Umbilical cord (tissue), 2 donors: Measurements from ENCODE around the gene LAMTOR5. TPM values are rescaled to one million over a fixed set of nuclear protein-coding genes. Genes with fewer than 3 reads are reported as not detected.
A peak's percentile ranks its signal among the peaks of the same experiment; 100 is the strongest.

Experiments used
- DNase-seq: peaks from one replicate; pipeline ENCODE4 v3.0.0-alpha.2; 2015; ENCODE audit warnings: low spot score
- total RNA-seq: library from RNA; depleted of rRNA; stranded (reverse); fragments of >200 nt; gene quantifications from one replicate; pipeline ENCODE4 v1.2.3, GENCODE V29; 2014; ENCODE audit warnings: low replicate concordance; ENCODE audit not compliant: insufficient read depth

Gene LAMTOR5
- total RNA-seq, 1 donor from 2014 or later, result 28.9 TPM

DNA sequence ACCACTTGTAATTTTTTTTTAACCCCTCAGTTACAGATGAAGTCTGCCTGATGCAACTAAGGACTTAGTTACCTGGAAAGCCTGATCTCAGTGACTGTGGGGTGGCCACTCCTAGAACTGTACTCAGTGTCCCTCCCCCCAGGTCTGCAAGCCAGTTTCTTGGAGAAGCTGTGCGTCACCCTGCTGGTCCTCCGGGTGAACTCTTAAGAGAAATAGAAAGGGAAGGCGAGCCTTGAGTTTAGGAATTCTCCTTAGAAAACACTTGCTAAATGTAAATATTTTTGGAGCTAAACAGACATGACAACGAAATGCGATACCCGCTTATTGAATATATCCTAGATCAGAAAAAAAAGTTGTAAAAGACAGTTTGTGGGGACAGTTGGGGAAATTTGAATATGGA, 17.4 kb downstream of the LAMTOR5 start:
- peak; percentile 14 for DNase-seq

- no peak for DNase-seq
Observed at GRCh38 chr1:110387048-110387754, 20.3 kb downstream of the LAMTOR5 start.

DNA sequence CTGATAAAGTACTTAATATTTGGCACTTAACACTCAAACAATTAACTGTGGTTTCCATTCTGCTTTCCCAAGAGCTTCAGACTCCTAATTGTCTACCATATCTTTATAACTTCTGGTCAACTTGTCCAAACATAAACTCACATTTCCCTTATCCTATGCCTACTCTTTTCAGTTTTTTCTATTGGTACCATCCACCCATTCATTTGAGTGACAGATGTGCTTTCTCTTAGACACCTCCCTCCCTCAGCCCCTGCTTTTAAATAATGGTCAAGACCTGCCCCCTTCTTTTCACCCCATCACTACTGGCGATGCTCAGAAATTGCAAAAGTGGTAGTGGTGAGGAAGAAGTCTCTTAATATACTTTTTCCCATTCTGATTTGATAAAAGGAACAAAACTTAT, 22.1 kb downstream of the LAMTOR5 start:
- DNase-seq, result no peak

DNA sequence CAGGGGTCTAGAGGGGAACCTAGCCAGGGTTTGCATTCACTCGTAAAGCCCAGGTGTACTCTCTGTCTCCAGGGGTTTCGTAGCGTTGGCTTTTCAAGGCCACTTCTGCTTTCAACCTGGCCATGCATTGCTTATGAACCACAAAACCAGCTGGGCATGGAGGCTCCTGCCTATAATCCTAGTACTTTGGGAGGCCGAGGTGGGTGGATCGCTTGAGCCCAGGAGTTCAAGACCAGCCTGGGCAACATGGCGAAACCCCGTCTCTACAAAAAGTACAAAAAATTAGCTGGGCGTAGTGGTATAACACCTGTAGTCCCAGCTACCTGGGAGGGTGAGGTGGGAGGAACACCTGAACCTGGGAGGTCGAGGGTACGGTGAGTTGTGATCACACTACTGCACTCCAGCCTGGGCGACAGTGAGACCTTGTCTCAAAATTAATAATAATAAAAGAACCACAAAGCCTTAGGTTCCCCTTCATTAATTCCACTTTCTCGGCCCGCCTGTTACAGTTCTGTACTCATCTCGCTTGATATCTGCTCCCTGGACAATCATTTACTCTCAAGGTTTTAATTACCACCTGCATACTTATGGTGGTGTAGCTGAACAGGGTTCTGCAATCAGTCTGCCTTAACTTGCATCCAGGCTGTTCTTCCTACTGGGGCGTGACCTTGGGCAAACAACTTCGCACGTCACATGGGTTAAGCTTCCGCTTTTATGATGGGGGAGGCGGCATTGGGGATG, 22.7 kb downstream of the LAMTOR5 start:
- DNase-seq, result no peak

- no peak for DNase-seq
Observed at GRCh38 chr1:110383251-110383990, 24.1 kb downstream of the LAMTOR5 start.

DNA sequence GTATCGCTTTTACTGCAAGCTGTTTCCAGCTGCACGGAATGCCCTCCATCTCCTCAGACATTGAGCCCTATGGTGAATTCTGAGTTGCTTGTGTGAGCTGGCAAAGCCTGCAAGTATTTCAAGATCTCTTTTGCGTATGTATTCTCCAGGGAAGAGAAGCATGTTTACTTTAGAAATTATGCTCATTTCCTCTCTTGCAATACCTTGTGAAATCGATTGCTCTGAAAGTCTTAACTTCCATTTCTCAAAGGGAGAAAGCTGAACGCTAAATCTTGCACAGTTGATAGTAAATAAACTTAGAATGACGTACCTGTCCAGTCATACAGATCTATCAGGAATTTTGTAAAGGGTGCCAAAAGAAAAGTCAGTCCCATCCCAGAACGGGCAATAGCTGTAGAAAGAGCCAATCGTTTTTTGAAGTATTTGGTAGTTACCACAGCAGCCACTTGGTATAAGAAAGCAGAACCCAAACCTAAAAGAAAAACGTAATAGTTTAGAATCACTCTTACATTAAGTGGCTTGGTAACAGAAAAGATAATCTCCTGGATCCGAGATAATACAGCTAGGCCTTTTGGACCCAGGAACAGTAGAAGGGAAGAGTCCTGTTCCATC, 26.7 kb downstream of the LAMTOR5 start:
- DNase-seq, result no peak

- DNase-seq, result no peak
Observed at GRCh38 chr1:110375490-110375889, 32.0 kb downstream of the LAMTOR5 start.

- DNase-seq, result peak; percentile 13
Observed at GRCh38 chr1:110370827-110371226, 36.7 kb downstream of the LAMTOR5 start.

- no peak for DNase-seq
Observed at GRCh38 chr1:110364221-110364620, 43.3 kb downstream of the LAMTOR5 start.

DNA sequence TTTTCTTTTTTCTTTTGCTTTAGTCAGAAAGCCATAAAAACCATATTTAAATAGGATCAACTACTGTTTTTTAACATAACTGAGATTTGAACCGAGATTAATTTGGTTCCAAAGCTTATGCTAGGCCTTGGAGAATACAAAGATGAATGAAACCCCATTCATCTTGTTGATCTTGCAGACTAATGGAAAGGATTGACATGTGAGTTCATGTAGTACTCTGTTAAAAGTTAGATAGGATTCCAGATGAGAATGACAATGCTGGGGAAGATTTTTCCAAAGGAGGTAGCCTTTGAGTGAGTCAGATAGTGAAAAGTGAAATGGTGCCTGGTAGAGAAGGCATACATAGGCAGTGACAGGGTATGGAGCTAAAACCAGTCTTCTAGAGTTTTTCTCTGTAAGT, 45.6 kb downstream of the LAMTOR5 start:
- DNase-seq, result no peak

DNA sequence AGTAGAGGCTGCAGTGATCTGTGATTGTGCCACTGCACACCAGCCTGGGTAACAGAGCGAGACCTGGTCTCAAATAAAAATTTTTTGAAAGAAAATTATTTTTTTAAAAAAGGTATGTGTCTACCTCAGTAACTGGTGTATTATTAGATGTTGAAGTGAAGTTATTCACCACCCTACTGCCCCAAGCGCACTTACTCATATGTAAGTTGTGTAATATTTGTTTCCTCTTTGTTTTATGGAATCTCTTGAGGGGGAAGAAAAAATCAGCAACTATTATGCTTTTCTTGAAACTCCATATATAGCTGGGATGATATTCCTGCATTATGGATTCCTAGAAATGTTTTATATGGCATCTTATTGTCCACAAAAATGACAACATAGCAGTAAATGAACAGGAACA, 47.1 kb downstream of the LAMTOR5 start:
- DNase-seq, result no peak

DNA sequence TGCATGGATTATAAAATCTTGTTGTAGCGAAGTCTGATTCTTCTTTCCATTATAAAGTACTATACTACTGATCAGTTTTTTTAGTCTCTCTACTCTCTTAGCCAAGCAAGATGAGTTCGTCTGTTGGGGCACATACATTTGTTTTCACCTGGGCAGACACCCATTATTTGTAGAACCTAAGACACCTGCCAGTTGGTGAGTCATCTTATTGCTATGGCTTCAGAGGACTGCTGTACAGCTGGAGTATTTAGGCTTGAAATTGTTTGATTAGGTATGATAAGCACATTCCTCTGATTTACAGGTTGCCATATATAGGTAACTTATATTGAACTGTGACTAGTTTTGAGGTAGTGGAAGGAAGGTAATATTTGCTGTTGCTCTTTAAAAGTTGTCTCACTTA, 51.1 kb downstream of the LAMTOR5 start:
- no peak for DNase-seq

- no peak for DNase-seq
Observed at GRCh38 chr1:110355321-110355720, 52.2 kb downstream of the LAMTOR5 start.

Other genes with a start within 250 kb of the LAMTOR5 start
- gene KCNC4, start 197.4 kb downstream of the LAMTOR5 start, total RNA-seq, result 3.1 TPM
- gene RBM15, start 68.3 kb downstream of the LAMTOR5 start, total RNA-seq, result 28.4 TPM
- 14.4 TPM for gene SLC16A4, start 16.7 kb downstream of the LAMTOR5 start, total RNA-seq
- gene PROK1, start 43.5 kb upstream of the LAMTOR5 start, total RNA-seq, result not detected
- gene KCNA10, start 111.5 kb upstream of the LAMTOR5 start, total RNA-seq, result not detected
- 2.6 TPM for gene KCNA2, start 198.7 kb upstream of the LAMTOR5 start, total RNA-seq